Activated naive CD8-positive, alpha-beta T cell treated with anti-CD3 and anti-CD28 coated beads, Interleukin-2, amount 10 ng/mL, durations not matched to agents 7 days and 5 days (primary cell): Measurements from ENCODE around the gene SEC14L1. TPM values are rescaled to one million over a fixed set of nuclear protein-coding genes. Genes with fewer than 3 reads are reported as not detected.
"Not testable (repeated sequence)": the region's sequence is repeated elsewhere in the genome, so short reads cannot be mapped to it uniquely, and the experiment has no call there.

Experiments
- ATAC-seq: fragments of 150-1000 bp; cut with Tn5 transposase; one replicate; pipeline ENCODE4 v1.10.0; 2021; ENCODE audit warnings: low read depth, moderate library complexity
- POLR2A ChIA-PET: fragments of 350-600 bp; sonication (Branson Sonifier 250); formaldehyde crosslinking; loops from one replicate; lab custom pipeline; 2021; ENCODE audit warnings: antibody characterized with exemption; lab: Charles Lee
- DNase-seq: peaks from one replicate; pipeline ENCODE4 v3.0.0; 2021
- H3K27ac Mint-ChIP-seq: one replicate; pipeline ENCODE4 v1.8.0; 2022; ENCODE audit warnings: mild to moderate bottlenecking, mixed read lengths
- H3K27me3 Mint-ChIP-seq: one replicate; pipeline ENCODE4 v1.8.0; 2022; ENCODE audit warnings: mild to moderate bottlenecking, moderate library complexity, mixed read lengths
- H3K36me3 Mint-ChIP-seq: one replicate; pipeline ENCODE4 v1.8.0; 2021; ENCODE audit warnings: mild to moderate bottlenecking, mixed read lengths
- H3K4me1 Mint-ChIP-seq: one replicate; pipeline ENCODE4 v1.8.0; 2021; ENCODE audit warnings: mixed read lengths
- H3K4me3 Mint-ChIP-seq: one replicate; pipeline ENCODE4 v1.8.0; 2022; ENCODE audit warnings: mild to moderate bottlenecking, moderate library complexity, mixed read lengths
- H3K9me3 Mint-ChIP-seq: one replicate; pipeline ENCODE4 v1.8.0; 2021; ENCODE audit warnings: mixed read lengths
- total RNA-seq, 2 experiments: library from RNA; stranded (reverse); gene quantifications; one replicate each; pipeline ENCODE4 v1.2.3, GENCODE V29; 2021

SEC14L1 gene
- total RNA-seq, 2 experiments from 2014 or later: 74.6 to 77.5 TPM

DNA sequence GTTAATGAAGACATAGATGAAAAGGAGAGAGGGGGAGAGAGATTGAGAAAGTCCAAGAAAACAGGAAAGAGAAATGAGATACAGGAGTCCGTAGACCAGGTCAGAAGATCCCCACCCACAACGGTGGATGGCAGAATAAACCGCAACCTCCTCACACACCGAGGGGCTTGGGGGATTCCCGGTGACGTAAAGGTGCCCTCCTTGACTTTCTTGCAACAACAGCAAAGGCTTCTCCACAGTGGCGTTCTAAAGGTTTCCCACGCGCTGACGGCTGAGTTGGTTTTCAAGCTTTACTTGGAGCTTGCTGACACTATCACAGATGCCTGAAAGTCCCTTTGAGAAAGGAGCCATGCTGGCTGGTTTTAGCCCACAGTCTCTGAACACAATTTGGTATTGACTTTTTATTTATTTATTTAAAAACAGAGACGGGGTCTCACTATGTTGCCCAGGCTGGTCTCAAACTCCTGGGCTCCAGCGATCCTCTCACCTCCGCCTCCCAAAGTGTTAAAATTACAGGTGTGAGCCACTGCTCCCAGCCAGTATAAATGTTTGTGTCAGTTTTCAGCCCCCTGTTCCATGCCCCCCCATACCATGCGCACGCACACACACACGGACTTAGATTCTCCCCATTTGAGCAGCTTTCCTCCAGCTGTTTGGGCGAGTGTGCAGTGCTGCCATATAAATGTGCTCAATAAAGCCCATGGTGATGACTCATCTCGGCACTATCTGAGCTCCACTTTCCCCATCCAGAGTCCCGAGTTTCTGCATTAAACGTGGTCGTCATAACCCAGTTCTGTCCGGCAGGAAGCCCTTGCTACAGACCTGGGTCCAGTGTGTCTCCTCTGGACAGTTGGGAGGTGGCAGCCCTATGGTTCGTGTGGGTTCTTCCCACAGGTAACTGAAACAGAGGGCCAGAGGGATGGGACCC, 33.0 kb upstream of the SEC14L1 start:
- POLR2A ChIA-PET: interaction anchor here (1.4 to 5.1 kb wide), 4 partner anchors 17 to 35 kb away, joined by 4 to 25 read pairs (median 4); partner anchors contain the start of gene SEC14L1

DNA sequence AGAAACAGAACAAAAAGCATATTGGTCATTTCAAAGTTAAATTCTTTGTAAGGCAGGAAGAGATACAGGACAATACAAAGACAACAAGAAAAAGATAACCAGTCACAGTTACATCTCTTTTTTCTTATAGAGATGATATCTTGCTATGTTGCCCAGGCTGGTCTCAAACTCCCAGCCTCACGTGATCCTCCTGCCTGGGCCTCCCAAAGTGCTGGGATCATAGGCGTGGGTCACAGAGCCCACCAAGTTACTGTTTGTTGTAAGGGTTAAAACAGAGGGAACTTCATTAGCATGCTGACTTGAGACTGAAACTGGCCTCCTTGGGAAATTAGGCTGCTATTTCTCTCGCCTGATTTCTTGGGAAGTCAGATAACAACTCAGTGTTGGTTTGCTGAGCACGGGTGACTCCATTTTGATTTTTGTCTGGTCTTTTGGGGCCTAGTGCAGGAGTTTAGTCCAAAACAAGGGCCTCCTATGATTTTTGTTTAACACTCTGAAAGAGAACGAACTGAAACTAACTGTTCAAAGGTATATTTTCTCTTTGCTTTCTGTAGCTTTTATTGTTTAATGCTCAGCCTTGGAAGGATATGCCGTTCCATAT, 31.5 kb upstream of the SEC14L1 start:
- ATAC-seq (no peak), DNase-seq (no peak)
- H3K27ac Mint-ChIP-seq: peak overlapping the region; percentile 83
- no peaks in the 10 kb centered on the region for H3K9me3 Mint-ChIP-seq
- H3K36me3 Mint-ChIP-seq: peaks cover 6% of the 10 kb centered on the region
- H3K4me3 Mint-ChIP-seq: peak overlapping the region; percentile 72
- POLR2A ChIA-PET: interaction anchor here (0.6 to 5.1 kb wide), 6 partner anchors 12 to 264 kb away, joined by 3 to 27 read pairs (median 4); partner anchors contain the start of gene SEC14L1
- peaks cover 46% of the 10 kb centered on the region for H3K4me1 Mint-ChIP-seq
- no peaks in the 10 kb centered on the region for H3K27me3 Mint-ChIP-seq

More for the DNA sequence above, 33.0 kb upstream of the SEC14L1 start:
- ATAC-seq: peak; percentile 57
- Mint-ChIP-seq H3K4me1 (peaks cover 44% of the 10 kb centered on the region), H3K27me3 (no peaks in the 10 kb centered on the region), H3K4me3 (peak overlapping the region; percentile 54), H3K9me3 (no peaks in the 10 kb centered on the region), H3K36me3 (peaks cover 9% of the 10 kb centered on the region), H3K27ac (peak overlapping the region; percentile 71)
- DNase-seq: peak; percentile 49

DNA sequence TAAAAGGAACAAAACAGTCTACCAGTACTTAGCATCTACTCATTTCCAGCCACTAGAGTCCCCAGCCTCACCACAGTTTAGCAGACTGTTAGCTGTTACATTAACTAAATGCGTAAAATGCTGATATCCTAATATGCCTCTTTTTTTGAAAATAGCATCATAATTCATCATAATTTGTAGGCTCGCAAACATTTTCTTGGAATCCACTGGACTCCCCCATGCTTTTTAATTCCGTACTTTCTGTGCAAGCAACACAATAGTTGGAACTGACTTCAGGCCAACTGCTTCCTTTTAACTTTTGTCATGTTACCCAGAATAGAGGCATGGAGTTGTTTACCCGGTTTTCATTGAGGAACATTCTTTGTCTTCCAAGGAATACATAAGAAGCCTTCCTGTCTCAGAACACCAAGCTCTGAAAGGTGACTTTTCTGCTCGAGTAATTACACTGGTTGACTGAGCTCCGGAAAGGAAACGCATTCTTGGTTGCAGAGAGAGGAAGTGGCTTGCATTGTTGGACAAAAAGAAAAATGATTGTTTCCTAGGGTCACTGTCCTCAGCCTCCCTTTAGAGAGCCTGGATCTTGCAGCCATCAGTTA, 30.9 kb upstream of the SEC14L1 start:
- no peaks in the 10 kb centered on the region for H3K27me3 Mint-ChIP-seq
- H3K9me3 Mint-ChIP-seq: no peaks in the 10 kb centered on the region
- POLR2A ChIA-PET: interaction anchor here (0.5 to 5.1 kb wide), 5 partner anchors 12 to 76 kb away, joined by 3 to 27 read pairs (median 4); partner anchors contain the start of gene SEC14L1
- H3K36me3 Mint-ChIP-seq: peaks cover 6% of the 10 kb centered on the region
- DNase-seq: no peak
- H3K27ac Mint-ChIP-seq: peak overlapping the region; percentile 83
- ATAC-seq: no peak
- peak overlapping the region; percentile 72 for H3K4me3 Mint-ChIP-seq
- peaks cover 46% of the 10 kb centered on the region for H3K4me1 Mint-ChIP-seq

DNA sequence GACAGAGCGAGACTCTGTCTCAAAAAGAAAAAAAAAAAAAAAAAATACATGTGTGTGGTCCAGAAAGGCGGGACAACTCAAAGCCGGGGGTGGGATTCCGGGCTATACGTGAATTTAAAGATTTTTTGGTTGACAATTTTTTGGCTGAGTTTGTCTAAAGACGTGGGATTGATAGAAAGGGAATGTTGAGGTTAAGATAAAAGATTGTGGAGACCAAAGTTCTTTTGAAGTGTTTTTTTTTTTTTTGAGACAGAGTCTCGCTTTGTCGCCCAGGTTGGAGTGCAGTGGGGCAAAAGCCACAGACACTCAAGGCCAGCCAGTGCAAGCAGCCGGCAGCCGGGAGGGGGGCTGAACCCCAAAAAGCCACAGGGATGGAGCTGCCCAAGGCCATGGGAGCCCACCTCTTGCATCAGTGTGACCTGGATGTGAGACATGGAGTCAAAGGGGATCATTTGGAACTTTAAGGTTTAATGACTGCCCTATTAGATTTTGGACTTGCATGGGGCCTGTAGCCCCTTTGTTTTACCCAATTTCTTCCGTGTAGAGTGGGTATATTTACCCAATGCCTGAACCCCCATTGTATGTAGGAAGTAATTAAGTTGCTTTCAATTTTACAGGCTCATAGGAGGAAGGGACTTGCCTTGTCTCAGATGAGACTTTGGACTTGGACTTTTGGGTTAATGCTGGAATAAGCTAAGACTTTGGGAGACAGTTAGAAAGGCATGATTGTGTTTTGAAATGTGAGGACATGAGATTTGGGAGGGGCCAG, 29.4 kb upstream of the SEC14L1 start:
- H3K9me3 Mint-ChIP-seq, H3K27me3 Mint-ChIP-seq, ATAC-seq, H3K36me3 Mint-ChIP-seq, DNase-seq: not testable (repeated sequence)
- POLR2A ChIA-PET: interaction anchor here (2.4 to 5.1 kb wide), 2 partner anchors 16 to 29 kb away, joined by 25 to 27 read pairs; partner anchors contain the start of gene SEC14L1
- peak overlapping the region; percentile 40 for H3K27ac Mint-ChIP-seq
- H3K4me1 Mint-ChIP-seq: peaks cover 44% of the 10 kb centered on the region
- H3K4me3 Mint-ChIP-seq: peak overlapping the region; percentile 3

DNA sequence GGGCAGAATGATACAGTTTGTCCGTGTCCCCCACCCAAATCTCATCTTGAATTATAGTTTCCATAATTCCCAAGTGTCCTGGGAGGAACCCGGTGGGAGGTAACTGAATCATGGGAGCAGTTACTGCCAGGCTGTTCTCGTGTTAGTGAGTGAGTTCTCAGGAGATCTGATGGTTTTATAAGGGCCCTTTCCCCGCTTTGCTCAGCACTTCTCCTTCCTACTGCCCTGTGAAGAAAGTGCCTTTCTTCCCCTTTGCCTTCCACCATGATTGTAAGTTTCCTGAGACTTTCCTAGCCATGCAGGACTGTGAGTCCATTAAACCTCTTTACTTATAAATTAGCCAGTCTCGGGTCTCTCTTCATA, 28.9 kb upstream of the SEC14L1 start:
- no peak for DNase-seq
- peaks cover 7% of the 10 kb centered on the region for H3K36me3 Mint-ChIP-seq
- no peak for ATAC-seq
- peak overlapping the region; percentile 49 for H3K27ac Mint-ChIP-seq
- H3K27me3 Mint-ChIP-seq: no peaks in the 10 kb centered on the region
- POLR2A ChIA-PET: no interaction called here
- no peak overlapping the region for H3K4me3 Mint-ChIP-seq
- H3K4me1 Mint-ChIP-seq: peaks cover 42% of the 10 kb centered on the region
- no peaks in the 10 kb centered on the region for H3K9me3 Mint-ChIP-seq

DNA sequence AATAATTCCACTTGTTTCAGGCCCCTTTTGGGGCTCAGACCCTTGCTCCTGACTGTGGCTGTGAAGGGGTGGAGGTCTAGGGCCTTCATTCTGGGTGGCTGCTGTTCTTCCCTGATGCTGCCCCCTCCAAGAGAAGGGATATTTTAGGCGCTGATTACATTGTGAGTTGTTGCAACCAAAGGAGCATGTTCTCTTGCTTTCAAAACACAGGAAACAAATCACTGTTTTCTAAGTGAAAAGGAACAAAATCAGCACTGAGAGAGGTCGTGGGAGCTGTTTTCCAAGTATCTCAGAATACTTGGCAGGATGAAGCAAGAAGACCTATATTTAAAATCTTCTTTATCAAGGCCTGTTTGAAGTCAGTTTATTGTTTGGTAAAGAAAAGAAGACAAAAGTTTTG, 25.3 kb upstream of the SEC14L1 start:
- Mint-ChIP-seq H3K4me1 (peaks cover 14% of the 10 kb centered on the region), H3K9me3 (no peaks in the 10 kb centered on the region), H3K4me3 (no peak overlapping the region), H3K27ac (no peak overlapping the region), H3K27me3 (no peaks in the 10 kb centered on the region), H3K36me3 (peaks cover 4% of the 10 kb centered on the region)
- ATAC-seq: no peak
- POLR2A ChIA-PET: no interaction called here
- no peak for DNase-seq

DNA sequence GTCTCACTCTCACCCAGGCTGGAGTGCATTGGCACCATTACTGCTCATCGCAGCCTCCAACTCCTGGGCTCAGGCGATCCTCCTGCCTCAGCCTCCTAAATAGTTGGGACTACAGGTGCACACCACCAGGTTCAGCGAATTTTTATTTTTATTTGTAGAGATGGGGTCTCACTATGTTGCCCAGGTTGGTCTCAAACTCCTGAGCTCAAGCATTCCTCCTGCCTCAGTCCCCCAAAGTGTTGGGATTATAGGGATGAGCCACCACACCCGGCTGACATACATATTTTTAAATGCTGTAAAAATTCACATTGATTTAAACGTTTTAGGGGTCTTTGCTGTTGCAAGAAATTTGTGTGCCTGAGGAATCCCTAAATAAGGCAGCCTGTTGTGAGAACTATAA, 24.8 kb upstream of the SEC14L1 start:
- DNase-seq (no peak), ATAC-seq (no peak)
- no peak overlapping the region for H3K4me3 Mint-ChIP-seq
- H3K9me3 Mint-ChIP-seq: no peaks in the 10 kb centered on the region
- H3K4me1 Mint-ChIP-seq: peaks cover 14% of the 10 kb centered on the region
- H3K27ac Mint-ChIP-seq: no peak overlapping the region
- POLR2A ChIA-PET: no interaction called here
- no peaks in the 10 kb centered on the region for H3K27me3 Mint-ChIP-seq
- peaks cover 4% of the 10 kb centered on the region for H3K36me3 Mint-ChIP-seq

DNA sequence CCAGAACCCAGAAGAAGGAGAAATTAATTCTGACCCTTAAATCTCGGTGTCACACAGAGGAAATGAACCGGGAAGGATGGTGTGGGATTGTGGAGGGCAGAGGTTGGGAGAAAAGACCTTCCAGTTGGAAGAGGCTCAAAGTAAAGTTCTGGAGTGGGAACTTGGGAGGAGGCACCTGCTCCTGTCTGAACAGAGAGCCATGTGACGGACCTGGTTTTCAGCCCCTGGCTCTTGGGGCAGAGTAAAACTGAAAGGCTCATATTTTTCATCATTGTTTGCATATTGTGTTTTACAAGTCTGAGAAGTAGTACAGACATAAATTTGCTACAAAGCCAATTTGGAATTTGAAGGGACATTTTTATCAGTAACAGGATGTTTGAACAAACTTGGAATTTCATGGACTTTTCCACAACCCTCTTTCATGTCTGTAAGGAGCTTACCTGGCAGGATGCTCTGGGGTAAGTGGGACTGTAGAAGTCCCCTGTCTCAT, 24.4 kb upstream of the SEC14L1 start:
- DNase-seq (no peak), ATAC-seq (no peak)
- H3K27ac Mint-ChIP-seq: no peak overlapping the region
- H3K4me1 Mint-ChIP-seq: peaks cover 10% of the 10 kb centered on the region
- no peaks in the 10 kb centered on the region for H3K9me3 Mint-ChIP-seq
- no peak overlapping the region for H3K4me3 Mint-ChIP-seq
- POLR2A ChIA-PET: no interaction called here
- peaks cover 4% of the 10 kb centered on the region for H3K36me3 Mint-ChIP-seq
- no peaks in the 10 kb centered on the region for H3K27me3 Mint-ChIP-seq

DNA sequence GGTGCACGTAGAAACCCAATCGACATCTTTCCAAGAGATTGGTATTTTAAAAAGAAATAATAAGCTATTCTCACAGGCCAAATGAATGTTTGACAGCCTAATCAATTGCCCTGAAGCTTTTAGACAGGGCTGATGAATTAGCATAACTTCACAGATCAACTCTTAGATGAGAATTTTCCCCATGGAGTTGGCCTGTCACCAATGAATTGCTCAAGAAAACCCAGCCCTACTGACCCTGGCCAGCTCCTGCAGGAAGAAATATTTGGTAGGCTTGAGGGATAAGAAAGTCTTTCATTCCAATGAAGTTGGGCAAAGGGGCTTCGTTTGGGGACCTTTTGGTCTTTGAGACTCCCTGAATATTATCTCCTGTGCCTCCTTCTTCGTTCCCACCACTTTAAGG, 23.4 kb upstream of the SEC14L1 start:
- peaks cover 2% of the 10 kb centered on the region for H3K36me3 Mint-ChIP-seq
- no peak overlapping the region for H3K4me3 Mint-ChIP-seq
- H3K4me1 Mint-ChIP-seq: peaks cover 6% of the 10 kb centered on the region
- POLR2A ChIA-PET: no interaction called here
- DNase-seq (no peak), ATAC-seq (no peak)
- H3K9me3 Mint-ChIP-seq: no peaks in the 10 kb centered on the region
- H3K27me3 Mint-ChIP-seq: no peaks in the 10 kb centered on the region
- H3K27ac Mint-ChIP-seq: no peak overlapping the region

DNA sequence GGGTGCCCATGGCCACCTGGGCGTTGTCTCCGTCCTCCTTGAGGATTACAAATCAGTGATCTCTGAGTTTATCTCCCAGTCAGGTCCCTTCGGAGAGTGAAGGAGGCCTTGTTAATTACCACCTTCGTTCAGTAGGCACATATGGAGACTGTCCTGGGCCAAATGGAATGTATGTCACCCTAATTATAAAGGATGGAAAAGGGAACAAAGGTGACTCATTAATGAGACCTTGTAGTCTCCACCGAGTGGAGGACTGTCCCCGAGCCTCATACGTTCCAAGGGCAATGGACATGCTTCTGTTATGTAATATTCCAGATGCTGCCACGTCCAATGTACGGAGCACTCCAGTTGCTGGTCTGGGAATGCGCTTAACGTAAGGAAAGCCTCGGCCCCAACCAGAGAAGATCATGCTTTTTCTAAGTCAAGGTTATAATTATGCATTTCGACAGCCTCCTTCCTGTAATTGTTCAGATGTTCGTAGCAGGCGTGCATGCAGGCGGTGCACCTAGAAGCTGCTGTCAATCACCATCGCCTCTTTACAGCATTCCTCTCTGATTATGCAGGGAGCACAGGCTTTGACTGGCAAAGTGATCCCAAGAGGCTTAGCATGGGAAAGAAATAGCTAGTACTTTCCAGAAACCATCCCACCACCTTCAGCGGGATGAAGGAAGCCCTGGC, 22.4 kb upstream of the SEC14L1 start:
- no peak overlapping the region for H3K4me3 Mint-ChIP-seq
- H3K4me1 Mint-ChIP-seq: peaks cover 6% of the 10 kb centered on the region
- no peaks in the 10 kb centered on the region for H3K9me3 Mint-ChIP-seq
- H3K27ac Mint-ChIP-seq: no peak overlapping the region
- no peak for DNase-seq
- peaks cover 2% of the 10 kb centered on the region for H3K36me3 Mint-ChIP-seq
- no peak for ATAC-seq
- POLR2A ChIA-PET: no interaction called here
- H3K27me3 Mint-ChIP-seq: no peaks in the 10 kb centered on the region

DNA sequence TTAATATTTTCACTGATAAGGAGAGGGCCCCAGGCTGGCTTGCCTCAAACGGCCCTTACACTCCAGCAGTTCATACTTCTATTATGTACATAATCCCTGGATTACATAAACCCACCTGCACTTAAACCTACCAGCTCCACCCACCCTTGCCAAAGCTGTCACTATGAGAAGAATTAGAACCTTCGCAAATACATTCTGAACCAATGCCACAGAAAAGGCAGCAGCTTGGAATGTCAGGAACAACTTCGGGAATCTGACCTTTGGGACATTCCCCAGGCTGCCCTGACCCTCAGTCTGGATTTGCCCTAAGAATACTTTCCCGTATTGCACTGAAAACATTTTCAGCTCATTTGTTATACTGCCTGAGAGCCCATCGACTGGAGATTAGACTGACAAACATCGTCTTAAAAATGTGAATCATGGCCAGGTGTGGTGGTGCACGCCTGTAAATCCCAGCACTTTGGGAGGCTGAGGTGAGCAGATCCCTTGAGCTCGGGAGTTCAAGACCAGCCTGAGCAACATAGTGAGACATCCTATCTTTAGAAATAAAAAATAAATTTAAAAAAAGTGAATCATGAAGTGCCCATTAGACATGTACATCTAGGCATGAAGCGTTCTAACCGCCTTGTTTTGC, 21.0 kb upstream of the SEC14L1 start:
- Mint-ChIP-seq H3K4me1 (peaks cover 5% of the 10 kb centered on the region), H3K36me3 (peaks cover 2% of the 10 kb centered on the region), H3K9me3 (no peaks in the 10 kb centered on the region), H3K4me3 (no peak overlapping the region), H3K27ac (no peak overlapping the region), H3K27me3 (no peaks in the 10 kb centered on the region)
- ATAC-seq (no peak), DNase-seq (no peak)
- POLR2A ChIA-PET: interaction anchor here (0.6 kb wide), 1 partner anchor 36 kb away, joined by 3 read pairs; no protein-coding TSS in a partner anchor

DNA sequence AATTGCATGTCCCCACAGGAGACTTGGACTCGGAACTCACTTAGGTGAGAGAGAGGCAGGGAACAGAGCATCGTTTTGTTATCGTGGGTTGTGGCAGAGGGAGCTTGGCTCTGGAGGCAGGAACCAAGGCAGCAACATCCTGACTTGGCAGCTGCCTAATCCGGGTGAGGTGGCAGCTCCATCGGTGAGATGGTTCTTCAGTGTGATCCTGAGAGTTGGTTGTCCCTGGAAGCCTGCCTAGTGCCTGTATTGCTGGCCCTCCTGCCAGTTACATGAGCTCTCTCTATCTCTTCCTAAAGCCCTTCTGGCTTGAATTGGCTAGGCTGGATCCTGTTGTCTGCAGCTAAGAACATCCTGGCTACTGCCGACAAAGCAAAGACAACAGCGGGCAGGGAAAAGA, 19.9 kb upstream of the SEC14L1 start:
- POLR2A ChIA-PET: no interaction called here
- DNase-seq (no peak), ATAC-seq (no peak)
- no peak overlapping the region for H3K4me3 Mint-ChIP-seq
- no peaks in the 10 kb centered on the region for H3K27me3 Mint-ChIP-seq
- no peaks in the 10 kb centered on the region for H3K9me3 Mint-ChIP-seq
- H3K27ac Mint-ChIP-seq: no peak overlapping the region
- no peaks in the 10 kb centered on the region for H3K36me3 Mint-ChIP-seq
- peaks cover 9% of the 10 kb centered on the region for H3K4me1 Mint-ChIP-seq
